Measurements from ENCODE around the gene IER5L.
"Not testable (repeated sequence)": the region's sequence is repeated elsewhere in the genome, so short reads cannot be mapped to it uniquely, and the experiment has no call there.

IER5L gene

GRCh38 chr9:129202613-129203555 lies 24.8 kb upstream of the IER5L start:
- peak; percentile 71 for DNase-seq

- DNase-seq = no peak
Observed at GRCh38 chr9:129201866-129202265, 23.8 kb upstream of the IER5L start.

GRCh38 chr9:129201289-129201688 lies 23.2 kb upstream of the IER5L start:
- no peak for DNase-seq

- DNase-seq = no peak
Observed at GRCh38 chr9:129200255-129200654, 22.2 kb upstream of the IER5L start.

GRCh38 chr9:129199044-129199435 lies 21.0 kb upstream of the IER5L start:
- DNase-seq = no peak

- DNase-seq = no peak
Observed at GRCh38 chr9:129198319-129199043, 20.4 kb upstream of the IER5L start.

- DNase-seq = no peak
Observed at GRCh38 chr9:129197978-129198318, 19.9 kb upstream of the IER5L start.

GRCh38 chr9:129197045-129197444 lies 19.0 kb upstream of the IER5L start:
- not testable (repeated sequence) for DNase-seq

GRCh38 chr9:129195606-129196005 lies 17.5 kb upstream of the IER5L start:
- DNase-seq = no peak

- no peak for DNase-seq
Observed at GRCh38 chr9:129194221-129194620, 16.2 kb upstream of the IER5L start.

GRCh38 chr9:129193655-129194054 lies 15.6 kb upstream of the IER5L start:
- DNase-seq = no peak

GRCh38 chr9:129191234-129191633 lies 13.2 kb upstream of the IER5L start:
- no peak for DNase-seq

- not testable (repeated sequence) for DNase-seq
Observed at GRCh38 chr9:129189971-129190370, 11.9 kb upstream of the IER5L start.

- DNase-seq = no peak
Observed at GRCh38 chr9:129187042-129187441, 9.0 kb upstream of the IER5L start.

GRCh38 chr9:129185991-129186390 lies 7.9 kb upstream of the IER5L start:
- DNase-seq = no peak

GRCh38 chr9:129185402-129185801 lies 7.3 kb upstream of the IER5L start:
- DNase-seq = no peak

- DNase-seq = no peak
Observed at GRCh38 chr9:129184596-129185122, 6.6 kb upstream of the IER5L start.

- DNase-seq = no peak
Observed at GRCh38 chr9:129184219-129184524, 6.1 kb upstream of the IER5L start.

GRCh38 chr9:129183495-129184218 lies 5.6 kb upstream of the IER5L start:
- no peak for DNase-seq

- DNase-seq = peak; percentile 87
Observed at GRCh38 chr9:129182625-129183494, 4.8 kb upstream of the IER5L start.

- DNase-seq = no peak
Observed at GRCh38 chr9:129182122-129182521, 4.1 kb upstream of the IER5L start.

GRCh38 chr9:129181246-129181645 lies 3.2 kb upstream of the IER5L start:
- no peak for DNase-seq
